Coronary artery (tissue), 2 donors: ENCODE data around the gene SALL4.
A peak's percentile ranks its signal among the peaks of the same experiment; 100 is the strongest.
"Not testable (repeated sequence)": the region's sequence is repeated elsewhere in the genome, so short reads cannot be mapped to it uniquely, and the experiment has no call there.

ENCODE experiments used
- DNase-seq: peaks from one replicate; pipeline ENCODE4 v3.0.0-alpha.2; 2017; ENCODE audit warnings: low spot score
- H3K27ac ChIP-seq, 2 donors: fragments of 200-600 bp; sonication (generic); one replicate each; pipeline ENCODE4 v1.5.1; 2016 to 2019
- H3K4me3 ChIP-seq: fragments of 200-600 bp; sonication (generic); 2 replicates; pipeline ENCODE4 v1.5.1; 2016; ENCODE audit warnings: mild to moderate bottlenecking, moderate library complexity
- TF ChIP-seq, protein P1 (sequence below): fragments of 200-600 bp; sonication (generic); IDR thresholded peaks from one replicate; pipeline ENCODE4 v1.5.1; 2019; ENCODE audit warnings: antibody characterized with exemption

SALL4 gene

GRCh38 chr20:51766994-51767866, 35.1 kb downstream of the SALL4 start:
- Histone ChIP-seq H3K27ac (peak overlapping the region; percentile 66 to 80), H3K4me3 (peak overlapping the region; percentile 91)
- DNase-seq = no peak
- TF ChIP-seq, protein P1, sequence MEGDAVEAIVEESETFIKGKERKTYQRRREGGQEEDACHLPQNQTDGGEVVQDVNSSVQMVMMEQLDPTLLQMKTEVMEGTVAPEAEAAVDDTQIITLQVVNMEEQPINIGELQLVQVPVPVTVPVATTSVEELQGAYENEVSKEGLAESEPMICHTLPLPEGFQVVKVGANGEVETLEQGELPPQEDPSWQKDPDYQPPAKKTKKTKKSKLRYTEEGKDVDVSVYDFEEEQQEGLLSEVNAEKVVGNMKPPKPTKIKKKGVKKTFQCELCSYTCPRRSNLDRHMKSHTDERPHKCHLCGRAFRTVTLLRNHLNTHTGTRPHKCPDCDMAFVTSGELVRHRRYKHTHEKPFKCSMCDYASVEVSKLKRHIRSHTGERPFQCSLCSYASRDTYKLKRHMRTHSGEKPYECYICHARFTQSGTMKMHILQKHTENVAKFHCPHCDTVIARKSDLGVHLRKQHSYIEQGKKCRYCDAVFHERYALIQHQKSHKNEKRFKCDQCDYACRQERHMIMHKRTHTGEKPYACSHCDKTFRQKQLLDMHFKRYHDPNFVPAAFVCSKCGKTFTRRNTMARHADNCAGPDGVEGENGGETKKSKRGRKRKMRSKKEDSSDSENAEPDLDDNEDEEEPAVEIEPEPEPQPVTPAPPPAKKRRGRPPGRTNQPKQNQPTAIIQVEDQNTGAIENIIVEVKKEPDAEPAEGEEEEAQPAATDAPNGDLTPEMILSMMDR = no peak

DNA sequence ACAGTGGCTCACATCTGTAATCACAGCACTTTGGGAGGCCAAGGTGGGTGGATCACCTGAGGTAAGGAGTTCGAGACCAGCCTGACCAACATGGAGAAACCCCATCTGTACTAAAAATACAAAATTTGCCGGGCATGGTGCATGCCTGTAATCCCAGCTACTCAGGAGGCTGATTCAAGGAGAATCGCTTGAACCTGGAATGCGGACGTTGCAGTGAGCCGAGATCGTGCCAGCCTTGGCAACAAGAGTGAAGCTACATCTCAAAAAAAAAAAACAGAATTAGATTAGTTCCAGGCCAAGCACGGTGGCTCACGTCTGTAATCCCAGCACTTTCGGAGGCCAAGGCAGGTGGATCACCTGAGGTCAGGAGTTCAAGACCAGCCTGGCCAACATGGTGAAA, 36.9 kb downstream of the SALL4 start:
- not testable (repeated sequence) for H3K4me3 ChIP-seq, H3K27ac ChIP-seq, DNase-seq

DNA sequence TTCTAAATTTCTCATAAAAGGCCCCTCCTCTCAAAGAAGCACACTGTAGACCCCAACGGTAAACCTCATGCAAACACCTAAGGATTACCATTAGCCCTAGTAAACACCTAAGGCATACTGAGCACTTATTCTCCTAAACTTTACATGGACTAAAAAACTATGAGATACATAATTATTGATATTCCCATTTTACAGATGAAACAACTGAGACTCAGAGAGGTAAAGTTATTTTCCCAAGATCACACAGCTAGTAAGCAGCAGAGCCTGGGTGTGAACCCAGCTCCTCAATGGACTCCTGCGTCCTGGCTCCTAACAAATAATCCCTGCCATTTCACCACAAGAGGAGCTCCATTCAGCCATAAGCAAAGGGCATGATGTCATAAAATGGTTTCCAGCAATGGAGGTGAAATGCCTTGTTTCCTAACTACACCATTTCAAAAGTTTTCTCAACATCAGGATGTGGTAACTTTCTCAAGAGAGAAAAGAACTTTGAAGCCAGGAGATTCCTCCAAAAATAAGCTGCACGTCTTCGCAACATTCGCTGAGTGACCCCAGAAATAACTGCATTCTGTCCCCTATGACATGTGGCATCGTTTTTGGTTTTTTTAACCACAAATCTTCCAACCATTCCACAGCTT, 38.2 kb downstream of the SALL4 start:
- TF ChIP-seq, protein P1 = no peak
- Histone ChIP-seq H3K4me3 (no peak overlapping the region), H3K27ac (no peak overlapping the region)
- no peak for DNase-seq

- TF ChIP-seq, protein P1 = no peak
- DNase-seq = no peak
- Histone ChIP-seq H3K4me3 (no peak overlapping the region), H3K27ac (no peak overlapping the region)
These were observed 41.3 kb downstream of the SALL4 start for GRCh38 chr20:51760905-51761546.

DNA sequence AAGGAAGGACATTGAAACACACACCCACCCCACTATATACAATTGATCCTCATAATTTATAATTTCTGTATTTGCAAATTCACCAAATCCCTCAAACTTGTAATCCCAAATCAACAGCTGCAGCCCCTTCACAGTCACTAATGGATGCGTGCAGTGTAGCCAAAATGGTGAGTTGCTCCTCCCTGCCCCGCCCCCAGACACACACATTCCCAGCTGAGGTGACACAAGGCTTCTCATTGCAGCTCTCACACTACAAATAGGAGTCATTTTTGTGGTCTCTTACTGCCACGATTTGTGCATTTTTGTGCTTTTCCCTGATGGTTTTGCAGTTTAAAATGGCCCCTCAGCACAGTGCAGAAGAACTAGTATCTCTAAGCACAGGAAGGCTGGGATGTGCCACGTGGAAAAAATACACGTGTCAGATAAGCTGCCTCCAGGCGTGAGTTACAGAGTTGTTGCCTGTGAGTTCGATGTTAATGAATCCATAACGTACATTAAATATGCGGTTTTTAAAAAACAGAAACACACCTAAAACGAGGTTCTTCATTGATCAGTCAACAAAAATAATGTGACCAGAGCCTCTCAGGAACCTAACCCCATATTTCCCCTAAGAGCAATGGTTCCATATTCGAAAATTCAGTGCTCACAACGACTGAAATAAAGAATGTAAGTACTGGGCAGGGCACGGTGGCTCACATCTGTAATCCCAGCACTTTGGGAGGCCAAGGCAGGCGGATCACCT, 42.4 kb downstream of the SALL4 start:
- H3K4me3 ChIP-seq = no peak overlapping the region
- TF ChIP-seq, protein P1 = no peak
- DNase-seq = no peak
- H3K27ac ChIP-seq = no peak overlapping the region

- TF ChIP-seq, protein P1 = no peak
- DNase-seq = no peak
- H3K4me3 ChIP-seq = no peak overlapping the region
- no peak overlapping the region for H3K27ac ChIP-seq
These were observed 43.3 kb downstream of the SALL4 start for GRCh38 chr20:51758978-51759544.
